Breast epithelium (tissue), 3 donors: ENCODE results near the gene AHI1.

Experiments used
- POLR2A ChIP-seq: fragments of 450-650 bp; IDR thresholded peaks from one replicate; pipeline ENCODE4 v1.6.1; 2016; ENCODE audit warnings: antibody characterized with exemption, mild to moderate bottlenecking, moderate library complexity
- POLR2AphosphoS5 ChIP-seq, 3 donors: sonication (generic); formaldehyde crosslinking; IDR thresholded peaks; one replicate each; pipeline ENCODE4 v1.6.1; 2017; ENCODE audit warnings: antibody characterized with exemption in 3 of 3
- TF ChIP-seq, protein P1 (sequence below), 3 donors: fragments of 450-650 bp; IDR thresholded peaks; one replicate each; pipeline ENCODE4 v1.5.1; 2016 to 2017; ENCODE audit warnings: antibody characterized with exemption in 3 of 3, mild to moderate bottlenecking in 3 of 3, moderate library complexity in 3 of 3

DNA sequence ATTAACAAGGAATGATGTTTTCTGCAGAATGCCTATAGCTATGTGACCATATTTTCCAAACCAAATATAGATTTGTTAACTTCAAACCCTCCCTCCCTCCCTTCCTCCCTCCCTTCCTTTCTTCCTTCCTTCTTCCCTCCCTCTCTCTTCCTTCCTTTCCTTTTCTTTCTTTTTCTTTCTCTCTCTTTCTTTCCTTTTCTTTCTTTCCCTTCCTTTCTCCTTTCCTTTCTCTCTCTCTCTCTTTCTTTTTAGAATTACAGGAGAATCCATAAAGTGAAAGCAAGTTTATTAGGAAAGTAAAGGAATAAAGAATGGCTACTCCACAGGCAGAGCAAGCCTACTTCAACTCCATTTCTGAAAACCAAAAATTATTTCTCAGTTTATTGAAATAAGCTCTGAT lies 153.0 kb downstream of the AHI1 start:
- TF ChIP-seq, protein P1, sequence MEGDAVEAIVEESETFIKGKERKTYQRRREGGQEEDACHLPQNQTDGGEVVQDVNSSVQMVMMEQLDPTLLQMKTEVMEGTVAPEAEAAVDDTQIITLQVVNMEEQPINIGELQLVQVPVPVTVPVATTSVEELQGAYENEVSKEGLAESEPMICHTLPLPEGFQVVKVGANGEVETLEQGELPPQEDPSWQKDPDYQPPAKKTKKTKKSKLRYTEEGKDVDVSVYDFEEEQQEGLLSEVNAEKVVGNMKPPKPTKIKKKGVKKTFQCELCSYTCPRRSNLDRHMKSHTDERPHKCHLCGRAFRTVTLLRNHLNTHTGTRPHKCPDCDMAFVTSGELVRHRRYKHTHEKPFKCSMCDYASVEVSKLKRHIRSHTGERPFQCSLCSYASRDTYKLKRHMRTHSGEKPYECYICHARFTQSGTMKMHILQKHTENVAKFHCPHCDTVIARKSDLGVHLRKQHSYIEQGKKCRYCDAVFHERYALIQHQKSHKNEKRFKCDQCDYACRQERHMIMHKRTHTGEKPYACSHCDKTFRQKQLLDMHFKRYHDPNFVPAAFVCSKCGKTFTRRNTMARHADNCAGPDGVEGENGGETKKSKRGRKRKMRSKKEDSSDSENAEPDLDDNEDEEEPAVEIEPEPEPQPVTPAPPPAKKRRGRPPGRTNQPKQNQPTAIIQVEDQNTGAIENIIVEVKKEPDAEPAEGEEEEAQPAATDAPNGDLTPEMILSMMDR (IDR thresholded peaks at IDR 0.05): no peak
- no peak for TF ChIP-seq POLR2AphosphoS5 (IDR thresholded peaks at IDR 0.05)
- no peak for TF ChIP-seq POLR2A
